Upper lobe of right lung (tissue), 1 donor: ENCODE results near the gene HIPK2. TPM values are rescaled to one million over a fixed set of nuclear protein-coding genes. Genes with fewer than 3 reads are reported as not detected.

ENCODE experiments used
- ATAC-seq: fragments of 200-7000 bp; cut with Tn5 transposase; one replicate; pipeline ENCODE4 v1.9.1; 2020; ENCODE audit warnings: mild to moderate bottlenecking, moderate library complexity
- DNase-seq: peaks from one replicate; pipeline ENCODE4 v3.0.0-alpha.2; 2020
- H3K27ac ChIP-seq: fragments of 200-600 bp; one replicate; pipeline ENCODE4 v1.8.0; 2022
- H3K27me3 ChIP-seq: fragments of 200-600 bp; one replicate; pipeline ENCODE4 v1.8.0; 2022; ENCODE audit warnings: mild to moderate bottlenecking
- H3K36me3 ChIP-seq: fragments of 200-600 bp; one replicate; pipeline ENCODE4 v1.8.0; 2022
- H3K4me1 ChIP-seq: fragments of 200-600 bp; one replicate; pipeline ENCODE4 v1.8.0; 2022
- H3K4me3 ChIP-seq: fragments of 200-600 bp; one replicate; pipeline ENCODE4 v1.8.0; 2022; ENCODE audit warnings: mild to moderate bottlenecking
- H3K9me3 ChIP-seq: fragments of 200-600 bp; one replicate; pipeline ENCODE4 v1.8.0; 2022
- CTCF ChIP-seq: fragments of 200-600 bp; IDR thresholded peaks from one replicate; pipeline ENCODE4 v1.8.0; 2022; ENCODE audit warnings: antibody characterized with exemption
- intact Hi-C: fragments of 100-400 bp; cut with DNase I; formaldehyde crosslinking; loops from one replicate; pipeline ENCODE4 v1.11.0; 2022
- total RNA-seq: library from RNA; stranded (reverse); fragmentation: NEBNext Ultra II Directional; extraction: Animal tissue kit (Norgen Biotek cat#: 25700); gene quantifications from one replicate; pipeline ENCODE4 v1.2.1, GENCODE V29; 2021
- donor health status: DM: no; HTN: yes; CAD: no; lungs with severe emphysema.

The HIPK2 gene
- total RNA-seq, 1 donor from 2014 or later: 64.3 TPM

- no peak overlapping the region for H3K27ac ChIP-seq
- H3K4me3 ChIP-seq: no peak overlapping the region
- peaks cover 10% of the 10 kb centered on the region for H3K4me1 ChIP-seq
- TF ChIP-seq CTCF: no peak
- no peak for ATAC-seq
- intact Hi-C loops: no loop called here
- no peak for DNase-seq
- H3K9me3 ChIP-seq: no peaks in the 10 kb centered on the region
- no peaks in the 10 kb centered on the region for H3K27me3 ChIP-seq
- H3K36me3 ChIP-seq: peaks cover 22% of the 10 kb centered on the region
These were observed 67.8 kb downstream of the HIPK2 start for GRCh38 chr7:139710036-139710435.

- DNase-seq (no peak), ATAC-seq (no peak)
- Histone ChIP-seq H3K4me1 (peaks cover 10% of the 10 kb centered on the region), H3K27ac (no peak overlapping the region), H3K4me3 (no peak overlapping the region), H3K36me3 (peaks cover 16% of the 10 kb centered on the region), H3K27me3 (no peaks in the 10 kb centered on the region), H3K9me3 (no peaks in the 10 kb centered on the region)
- no peak for TF ChIP-seq CTCF
- intact Hi-C loops: no loop called here
These were observed 68.3 kb downstream of the HIPK2 start for GRCh38 chr7:139709485-139709884.

GRCh38 chr7:139708541-139708940, 69.3 kb downstream of the HIPK2 start:
- no peak overlapping the region for H3K4me3 ChIP-seq
- peaks cover 5% of the 10 kb centered on the region for H3K4me1 ChIP-seq
- ATAC-seq (no peak), DNase-seq (no peak)
- no peak for TF ChIP-seq CTCF
- intact Hi-C loops: no loop called here
- H3K36me3 ChIP-seq: peaks cover 13% of the 10 kb centered on the region
- H3K27me3 ChIP-seq: no peaks in the 10 kb centered on the region
- no peaks in the 10 kb centered on the region for H3K9me3 ChIP-seq
- no peak overlapping the region for H3K27ac ChIP-seq

GRCh38 chr7:139706837-139707236, 71.0 kb downstream of the HIPK2 start:
- ATAC-seq: no peak
- Histone ChIP-seq H3K27ac (no peak overlapping the region), H3K4me1 (peaks cover 21% of the 10 kb centered on the region), H3K4me3 (no peak overlapping the region), H3K9me3 (no peaks in the 10 kb centered on the region), H3K36me3 (peaks cover 13% of the 10 kb centered on the region), H3K27me3 (no peaks in the 10 kb centered on the region)
- no peak for DNase-seq
- intact Hi-C loops: no loop called here
- no peak for TF ChIP-seq CTCF

- ATAC-seq (no peak), DNase-seq (no peak)
- no peak for TF ChIP-seq CTCF
- Histone ChIP-seq H3K4me1 (peaks cover 22% of the 10 kb centered on the region), H3K27ac (no peak overlapping the region), H3K36me3 (peaks cover 13% of the 10 kb centered on the region), H3K9me3 (no peaks in the 10 kb centered on the region), H3K4me3 (no peak overlapping the region), H3K27me3 (no peaks in the 10 kb centered on the region)
- intact Hi-C loops: no loop called here
These were observed 73.4 kb downstream of the HIPK2 start for GRCh38 chr7:139704308-139704879.
